HFF-Myc (cell line): Measurements from ENCODE around the gene WRAP53.

Experiments used
- DNase-seq: peaks from one replicate; pipeline ENCODE4 v3.0.0-alpha.2; 2011; ENCODE audit warnings: low read depth; ENCODE audit errors: extremely low read depth
- H3K4me3 ChIP-seq: replicated peaks from 2 replicates; pipeline ENCODE4 v1.5.1; 2011; ENCODE audit warnings: low read depth, mild to moderate bottlenecking, control low read depth, low read length
- CTCF ChIP-seq: IDR thresholded peaks from 2 replicates; pipeline ENCODE4 v1.5.1; 2012; ENCODE audit warnings: mild to moderate bottlenecking, low read depth, low read length, control low read depth; ENCODE audit errors: missing control alignments

WRAP53 gene

GRCh38 chr17:7705269-7706255, 17.3 kb downstream of the WRAP53 start:
- TF ChIP-seq CTCF, result no peak
- no peak for DNase-seq
- peak overlapping the region; percentile 56 for H3K4me3 ChIP-seq

GRCh38 chr17:7706631-7707354, 18.5 kb downstream of the WRAP53 start:
- no peak for DNase-seq
- H3K4me3 ChIP-seq, result no peak overlapping the region
- TF ChIP-seq CTCF, result no peak

- H3K4me3 ChIP-seq, result no peak overlapping the region
- DNase-seq, result no peak
- TF ChIP-seq CTCF, result no peak
Measured at GRCh38 chr17:7707446-7707845, 19.2 kb downstream of the WRAP53 start.

GRCh38 chr17:7707858-7708750, 19.8 kb downstream of the WRAP53 start:
- no peak overlapping the region for H3K4me3 ChIP-seq
- no peak for TF ChIP-seq CTCF
- DNase-seq, result no peak

GRCh38 chr17:7709031-7709430, 20.8 kb downstream of the WRAP53 start:
- no peak overlapping the region for H3K4me3 ChIP-seq
- TF ChIP-seq CTCF, result no peak
- no peak for DNase-seq

- no peak for TF ChIP-seq CTCF
- no peak for DNase-seq
- H3K4me3 ChIP-seq, result no peak overlapping the region
Measured at GRCh38 chr17:7710301-7710700, 22.0 kb downstream of the WRAP53 start.
